Activated CD8-positive, alpha-beta T cell treated with anti-CD3 and anti-CD28 coated beads for 36 hours (primary cell): Measurements from ENCODE around the gene INHBB. TPM values are rescaled to one million over a fixed set of nuclear protein-coding genes. Genes with fewer than 3 reads are reported as not detected.
"Not testable (repeated sequence)": the region's sequence is repeated elsewhere in the genome, so short reads cannot be mapped to it uniquely, and the experiment has no call there.

ENCODE experiments used
- ATAC-seq: fragments of 200-7000 bp; cut with Tn5 transposase; one replicate; pipeline ENCODE4 v1.10.0; 2021; ENCODE audit warnings: mild to moderate bottlenecking, moderate library complexity
- CTCF ChIA-PET: fragments of 350-600 bp; sonication (Branson Sonifier 250); formaldehyde crosslinking; loops from one replicate; lab custom pipeline; 2021; ENCODE audit warnings: antibody characterized with exemption; lab: Charles Lee
- POLR2A ChIA-PET: fragments of 350-600 bp; sonication (Branson Sonifier 250); formaldehyde crosslinking; loops from one replicate; lab custom pipeline; 2021; ENCODE audit warnings: antibody characterized with exemption; lab: Charles Lee
- DNase-seq: peaks from one replicate; pipeline ENCODE4 v3.0.0-alpha.2; 2020
- H3K27ac Mint-ChIP-seq: one replicate; pipeline ENCODE4 v1.8.0; 2021; ENCODE audit warnings: mild to moderate bottlenecking, mixed read lengths
- H3K27me3 Mint-ChIP-seq: one replicate; pipeline ENCODE4 v1.8.0; 2021; ENCODE audit warnings: mixed read lengths
- H3K36me3 Mint-ChIP-seq: one replicate; pipeline ENCODE4 v1.8.0; 2021; ENCODE audit warnings: low read depth, mixed read lengths
- H3K4me1 Mint-ChIP-seq: one replicate; pipeline ENCODE4 v1.8.0; 2021; ENCODE audit warnings: low read depth, mixed read lengths
- H3K4me3 Mint-ChIP-seq: one replicate; pipeline ENCODE4 v1.8.0; 2021; ENCODE audit warnings: mild to moderate bottlenecking, moderate library complexity, mixed read lengths
- H3K9me3 Mint-ChIP-seq: one replicate; pipeline ENCODE4 v1.8.0; 2021; ENCODE audit warnings: mixed read lengths
- CTCF ChIP-seq: fragments of 200-600 bp; IDR thresholded peaks from one replicate; pipeline ENCODE4 v1.8.0; 2022; ENCODE audit warnings: antibody characterized with exemption, mild to moderate bottlenecking
- intact Hi-C: fragments of 100-400 bp; cut with micrococcal nuclease; formaldehyde crosslinking; loops from one replicate; pipeline ENCODE4 v1.10.0; 2022
- total RNA-seq, 2 experiments: library from RNA; stranded (reverse); gene quantifications; one replicate each; pipeline ENCODE4 v1.2.3, GENCODE V29; 2021

Gene INHBB
- total RNA-seq, 2 experiments from 2014 or later = not detected

- H3K27me3 Mint-ChIP-seq = no peaks in the 10 kb centered on the region
- TF ChIP-seq CTCF = no peak
- ChIA-PET CTCF (interaction anchor here (0.6 to 1.2 kb wide), 2 partner anchors 116 to 141 kb away, joined by 3 to 4 read pairs; no protein-coding TSS in a partner anchor), POLR2A (no interaction called here)
- intact Hi-C loops = loop anchor here (10.0 kb wide), 1 partner anchor 203 kb away; no protein-coding TSS in a partner anchor
- no peaks in the 10 kb centered on the region for H3K36me3 Mint-ChIP-seq
- no peaks in the 10 kb centered on the region for H3K9me3 Mint-ChIP-seq
- H3K4me1 Mint-ChIP-seq = peaks cover 19% of the 10 kb centered on the region
- H3K27ac Mint-ChIP-seq = no peak overlapping the region
- no peak overlapping the region for H3K4me3 Mint-ChIP-seq
- no peak for DNase-seq
- ATAC-seq = no peak
Measured at GRCh38 chr2:120317916-120318315, 28.0 kb upstream of the INHBB start.

GRCh38 chr2:120318626-120319025 is 27.3 kb upstream of the INHBB start:
- no peak for DNase-seq
- no peaks in the 10 kb centered on the region for H3K9me3 Mint-ChIP-seq
- no peak for ATAC-seq
- peaks cover 14% of the 10 kb centered on the region for H3K4me1 Mint-ChIP-seq
- no peak overlapping the region for H3K4me3 Mint-ChIP-seq
- ChIA-PET CTCF (no interaction called here), POLR2A (no interaction called here)
- no peaks in the 10 kb centered on the region for H3K27me3 Mint-ChIP-seq
- no peaks in the 10 kb centered on the region for H3K36me3 Mint-ChIP-seq
- no peak overlapping the region for H3K27ac Mint-ChIP-seq
- intact Hi-C loops = loop anchor here (10.0 kb wide), 1 partner anchor 204 kb away; no protein-coding TSS in a partner anchor
- no peak for TF ChIP-seq CTCF

- H3K27me3 Mint-ChIP-seq = no peaks in the 10 kb centered on the region
- intact Hi-C loops = loop anchor here (10.0 kb wide), 1 partner anchor 204 kb away; no protein-coding TSS in a partner anchor
- ChIA-PET CTCF (no interaction called here), POLR2A (no interaction called here)
- H3K27ac Mint-ChIP-seq = no peak overlapping the region
- H3K4me1 Mint-ChIP-seq = peaks cover 11% of the 10 kb centered on the region
- no peak for TF ChIP-seq CTCF
- DNase-seq (no peak), ATAC-seq (no peak)
- no peaks in the 10 kb centered on the region for H3K36me3 Mint-ChIP-seq
- H3K4me3 Mint-ChIP-seq = no peak overlapping the region
- no peaks in the 10 kb centered on the region for H3K9me3 Mint-ChIP-seq
Measured at GRCh38 chr2:120319123-120319522, 26.8 kb upstream of the INHBB start.

- ChIA-PET CTCF (no interaction called here), POLR2A (no interaction called here)
- H3K4me1 Mint-ChIP-seq = peaks cover 4% of the 10 kb centered on the region
- H3K36me3 Mint-ChIP-seq = no peaks in the 10 kb centered on the region
- ATAC-seq (no peak), DNase-seq (no peak)
- intact Hi-C loops = loop anchor here (10.0 kb wide), 1 partner anchor 205 kb away; no protein-coding TSS in a partner anchor
- H3K4me3 Mint-ChIP-seq = no peak overlapping the region
- H3K9me3 Mint-ChIP-seq = no peaks in the 10 kb centered on the region
- no peak for TF ChIP-seq CTCF
- no peak overlapping the region for H3K27ac Mint-ChIP-seq
- no peaks in the 10 kb centered on the region for H3K27me3 Mint-ChIP-seq
Measured at GRCh38 chr2:120319686-120320317, 26.1 kb upstream of the INHBB start.

- intact Hi-C loops = no loop called here
- POLR2A ChIA-PET = no interaction called here
- H3K36me3 Mint-ChIP-seq = no peaks in the 10 kb centered on the region
- no peak overlapping the region for H3K4me3 Mint-ChIP-seq
- CTCF ChIA-PET = interaction anchor here (0.8 to 1.2 kb wide), 2 partner anchors 8 to 301 kb away, joined by 3 read pairs; no protein-coding TSS in a partner anchor
- DNase-seq (no peak), ATAC-seq (no peak)
- H3K9me3 Mint-ChIP-seq = no peaks in the 10 kb centered on the region
- no peaks in the 10 kb centered on the region for H3K27me3 Mint-ChIP-seq
- no peaks in the 10 kb centered on the region for H3K4me1 Mint-ChIP-seq
- TF ChIP-seq CTCF = no peak
- no peak overlapping the region for H3K27ac Mint-ChIP-seq
Measured at GRCh38 chr2:120320318-120320851, 25.6 kb upstream of the INHBB start.

GRCh38 chr2:120320887-120321556 is 24.9 kb upstream of the INHBB start:
- H3K4me3 Mint-ChIP-seq, ATAC-seq, DNase-seq, H3K27ac Mint-ChIP-seq, POLR2A ChIA-PET, H3K27me3 Mint-ChIP-seq, H3K4me1 Mint-ChIP-seq, intact Hi-C loops, H3K36me3 Mint-ChIP-seq, H3K9me3 Mint-ChIP-seq: not testable (repeated sequence)
- CTCF ChIA-PET = interaction anchor here (0.8 to 1.2 kb wide), 2 partner anchors 9 to 301 kb away, joined by 3 read pairs; no protein-coding TSS in a partner anchor
